ENCODE results near the gene LIPC. TPM values are rescaled to one million over a fixed set of nuclear protein-coding genes. Genes with fewer than 3 reads are reported as not detected.

LIPC gene
- total RNA-seq, 2 donors from 2014 or later: 2.9 to 13.8 TPM

DNA sequence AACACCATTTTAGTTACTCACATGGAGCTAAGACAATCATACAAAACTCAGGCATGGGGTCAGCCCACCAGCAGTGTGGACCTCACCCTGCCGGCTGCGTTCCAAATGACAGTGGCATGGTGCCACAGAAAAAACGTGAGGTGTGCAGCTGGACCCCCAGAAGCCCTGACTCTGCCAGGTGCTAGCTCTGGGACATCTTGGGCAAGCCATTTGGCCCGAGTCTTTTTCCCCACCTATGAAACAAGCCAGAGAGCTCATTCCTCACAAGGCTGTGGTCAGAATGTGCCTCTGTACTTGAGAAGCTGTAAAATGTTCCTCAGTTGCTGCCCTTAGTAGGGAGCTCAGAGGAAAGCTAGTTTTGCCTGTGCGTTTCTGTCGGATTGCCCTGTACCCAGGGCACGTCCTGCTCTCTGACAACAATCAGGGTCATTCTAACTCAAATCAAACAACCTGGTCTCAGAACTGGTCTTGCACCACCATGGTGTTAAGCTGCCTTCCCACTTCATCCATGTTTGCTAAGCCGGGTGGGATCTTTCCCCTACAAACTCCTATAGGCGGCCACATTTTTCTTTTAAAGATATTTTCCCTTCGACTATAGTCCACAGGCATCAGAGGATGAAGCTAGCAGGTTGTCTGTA lies 44.9 kb downstream of the LIPC start:
- Histone ChIP-seq H3K27me3 (no peaks in the 10 kb centered on the region), H3K9ac (ENCODE audit: low read depth in 2 of 2, low read length in 2 of 2) (no peak overlapping the region), H3K9me3 (no peaks in the 10 kb centered on the region), H3K36me3 (no peaks in the 10 kb centered on the region), H3K4me3 (no peak overlapping the region), H3K4me1 (no peaks in the 10 kb centered on the region), H3K27ac (no peak overlapping the region)
- intact Hi-C loops (cut with DNase I): no loop called here
- TF ChIP-seq, protein P1, sequence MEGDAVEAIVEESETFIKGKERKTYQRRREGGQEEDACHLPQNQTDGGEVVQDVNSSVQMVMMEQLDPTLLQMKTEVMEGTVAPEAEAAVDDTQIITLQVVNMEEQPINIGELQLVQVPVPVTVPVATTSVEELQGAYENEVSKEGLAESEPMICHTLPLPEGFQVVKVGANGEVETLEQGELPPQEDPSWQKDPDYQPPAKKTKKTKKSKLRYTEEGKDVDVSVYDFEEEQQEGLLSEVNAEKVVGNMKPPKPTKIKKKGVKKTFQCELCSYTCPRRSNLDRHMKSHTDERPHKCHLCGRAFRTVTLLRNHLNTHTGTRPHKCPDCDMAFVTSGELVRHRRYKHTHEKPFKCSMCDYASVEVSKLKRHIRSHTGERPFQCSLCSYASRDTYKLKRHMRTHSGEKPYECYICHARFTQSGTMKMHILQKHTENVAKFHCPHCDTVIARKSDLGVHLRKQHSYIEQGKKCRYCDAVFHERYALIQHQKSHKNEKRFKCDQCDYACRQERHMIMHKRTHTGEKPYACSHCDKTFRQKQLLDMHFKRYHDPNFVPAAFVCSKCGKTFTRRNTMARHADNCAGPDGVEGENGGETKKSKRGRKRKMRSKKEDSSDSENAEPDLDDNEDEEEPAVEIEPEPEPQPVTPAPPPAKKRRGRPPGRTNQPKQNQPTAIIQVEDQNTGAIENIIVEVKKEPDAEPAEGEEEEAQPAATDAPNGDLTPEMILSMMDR (IDR thresholded peaks at IDR 0.05): no peak
- DNase-seq: no peak

DNA sequence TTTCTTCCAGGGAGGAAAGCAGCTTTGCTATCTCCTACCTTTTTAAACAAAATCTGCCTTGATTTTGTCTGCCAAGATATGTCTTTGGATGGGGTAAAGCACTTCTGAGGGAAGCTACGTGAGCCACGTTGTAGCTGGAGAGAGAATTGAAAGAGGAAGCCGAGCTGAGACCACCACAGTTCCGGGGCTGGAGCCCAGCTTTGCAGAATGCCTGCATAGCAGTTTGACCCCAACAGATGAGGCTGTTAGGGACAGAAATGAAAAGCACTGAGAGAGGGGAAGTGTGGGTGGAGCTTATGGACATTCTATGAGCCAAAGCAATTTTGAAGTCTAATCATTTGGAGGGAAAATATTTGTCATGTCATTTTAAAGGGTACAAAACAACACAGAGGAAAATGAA lies 45.4 kb downstream of the LIPC start:
- H3K27ac ChIP-seq: no peak overlapping the region
- H3K27me3 ChIP-seq: no peaks in the 10 kb centered on the region
- TF ChIP-seq, protein P1 (IDR thresholded peaks at IDR 0.05): no peak
- no peaks in the 10 kb centered on the region for H3K9me3 ChIP-seq
- no peak overlapping the region for H3K4me3 ChIP-seq
- H3K4me1 ChIP-seq: no peaks in the 10 kb centered on the region
- no peak for DNase-seq
- intact Hi-C loops (cut with DNase I): no loop called here
- H3K9ac ChIP-seq (ENCODE audit: low read depth in 2 of 2, low read length in 2 of 2): no peak overlapping the region
- no peaks in the 10 kb centered on the region for H3K36me3 ChIP-seq

DNA sequence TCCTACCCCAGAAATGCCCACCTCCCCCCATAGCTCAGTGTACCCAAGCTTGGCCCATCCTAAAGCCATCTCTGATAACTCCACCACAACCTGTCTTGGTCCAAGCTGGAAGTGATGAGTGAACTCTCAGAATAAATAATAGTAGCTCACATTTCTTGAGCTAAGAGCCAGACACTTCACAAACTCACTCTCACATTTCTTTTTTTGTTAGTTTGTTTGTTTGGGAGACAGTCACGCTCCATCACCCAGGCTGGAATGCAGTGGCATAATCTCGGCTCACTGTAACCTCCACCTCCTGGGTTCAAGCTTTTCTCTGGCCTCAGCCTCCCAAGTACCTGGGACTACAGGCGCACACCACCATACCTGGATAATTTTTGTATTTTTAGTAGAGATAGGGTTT lies 46.2 kb downstream of the LIPC start:
- Histone ChIP-seq H3K4me3 (no peak overlapping the region), H3K9ac (ENCODE audit: low read depth in 2 of 2, low read length in 2 of 2) (no peak overlapping the region), H3K27me3 (no peaks in the 10 kb centered on the region), H3K27ac (no peak overlapping the region), H3K36me3 (no peaks in the 10 kb centered on the region), H3K4me1 (no peaks in the 10 kb centered on the region), H3K9me3 (no peaks in the 10 kb centered on the region)
- DNase-seq: no peak
- TF ChIP-seq, protein P1 (IDR thresholded peaks at IDR 0.05): no peak
- intact Hi-C loops (cut with DNase I): no loop called here

DNA sequence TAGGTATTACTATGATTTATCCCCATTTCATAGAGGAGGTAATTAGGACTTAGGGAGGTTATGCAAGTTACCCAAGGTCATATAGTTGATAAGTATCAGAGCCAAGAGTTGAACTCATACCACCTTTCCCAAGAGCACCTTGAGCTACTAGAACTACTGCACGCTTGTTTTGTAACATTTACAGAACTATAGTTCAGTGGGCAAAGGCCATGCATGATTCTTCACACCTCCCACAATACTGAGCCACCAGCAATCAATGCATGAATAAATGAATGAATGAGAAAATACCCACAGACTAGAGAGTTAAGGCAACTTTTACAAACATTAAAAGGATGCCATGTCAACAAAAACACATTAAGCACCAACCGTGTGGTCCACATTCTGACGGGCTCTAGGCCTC lies 46.8 kb downstream of the LIPC start:
- intact Hi-C loops (cut with DNase I): no loop called here
- Histone ChIP-seq H3K27ac (no peak overlapping the region), H3K9me3 (no peaks in the 10 kb centered on the region), H3K36me3 (no peaks in the 10 kb centered on the region), H3K27me3 (no peaks in the 10 kb centered on the region), H3K9ac (ENCODE audit: low read depth in 2 of 2, low read length in 2 of 2) (no peak overlapping the region), H3K4me3 (no peak overlapping the region), H3K4me1 (no peaks in the 10 kb centered on the region)
- TF ChIP-seq, protein P1 (IDR thresholded peaks at IDR 0.05): no peak
- DNase-seq: no peak

DNA sequence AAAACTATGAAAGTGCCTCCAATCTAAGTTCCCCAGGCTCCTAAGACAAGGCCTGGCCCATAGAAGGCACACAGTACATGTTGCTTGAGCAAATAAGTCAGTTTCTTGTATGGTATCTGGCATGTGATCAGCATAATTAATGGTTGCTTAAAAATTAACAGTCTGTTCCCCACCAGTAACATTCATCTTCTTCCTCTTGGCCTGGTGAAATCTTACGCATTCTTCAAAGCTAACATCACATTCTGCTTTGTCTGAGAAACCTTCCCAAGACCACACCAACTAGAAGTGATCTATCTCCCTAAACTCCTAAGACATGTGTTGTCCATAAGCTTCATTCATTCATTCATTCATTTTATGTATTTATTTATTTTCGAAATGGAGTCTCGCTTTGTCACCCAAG lies 48.1 kb downstream of the LIPC start:
- TF ChIP-seq, protein P1 (IDR thresholded peaks at IDR 0.05): no peak
- H3K9me3 ChIP-seq: no peaks in the 10 kb centered on the region
- no peak overlapping the region for H3K4me3 ChIP-seq
- no peaks in the 10 kb centered on the region for H3K27me3 ChIP-seq
- intact Hi-C loops (cut with DNase I): no loop called here
- no peak for DNase-seq
- no peak overlapping the region for H3K27ac ChIP-seq
- no peaks in the 10 kb centered on the region for H3K36me3 ChIP-seq
- H3K9ac ChIP-seq (ENCODE audit: low read depth in 2 of 2, low read length in 2 of 2): no peak overlapping the region
- peaks cover 1% of the 10 kb centered on the region for H3K4me1 ChIP-seq
